MCF 10A (cell line): ENCODE data around the gene TEX10. TPM values are rescaled to one million over a fixed set of nuclear protein-coding genes. Genes with fewer than 3 reads are reported as not detected.
A peak's percentile ranks its signal among the peaks of the same experiment; 100 is the strongest.

Experiments used
- BruUV-seq: library from RNA; stranded (reverse); fragments of 400-500 nt; replicated peaks from 2 replicates; lab custom pipeline; 2021; lab: Mats Ljungman, UMichigan
- CTCF ChIA-PET: fragments of 300-600 bp; sonication (Branson Sonifier 250); formaldehyde crosslinking; extraction: SDS; loops from one replicate; lab custom pipeline; 2021; ENCODE audit warnings: antibody characterized with exemption, inconsistent platforms; lab: Yijun Ruan, JAX
- POLR2A ChIA-PET: fragments of 300-600, 350-650 bp; sonication (Branson Sonifier 250); formaldehyde crosslinking; extraction: SDS; loops from one replicate; lab custom pipeline; 2020; ENCODE audit warnings: antibody characterized with exemption, inconsistent platforms; lab: Yijun Ruan, JAX
- DNase-seq: peaks from one replicate; pipeline ENCODE4 v3.0.0-alpha.2; 2018; ENCODE audit not compliant: unreplicated experiment
- H3K27ac Mint-ChIP-seq: one replicate; pipeline ENCODE4 v1.8.0; 2022; ENCODE audit warnings: mild to moderate bottlenecking, low read depth, mixed read lengths; ENCODE audit not compliant: unreplicated experiment
- H3K27me3 Mint-ChIP-seq: one replicate; pipeline ENCODE4 v1.8.0; 2022; ENCODE audit warnings: mixed read lengths; ENCODE audit not compliant: insufficient read depth, unreplicated experiment
- H3K36me3 Mint-ChIP-seq: one replicate; pipeline ENCODE4 v1.8.0; 2022; ENCODE audit warnings: mild to moderate bottlenecking, moderate library complexity, mixed read lengths; ENCODE audit not compliant: insufficient read depth, unreplicated experiment
- H3K4me1 Mint-ChIP-seq: one replicate; pipeline ENCODE4 v1.8.0; 2022; ENCODE audit warnings: mixed read lengths; ENCODE audit not compliant: insufficient read depth, unreplicated experiment
- H3K4me3 Mint-ChIP-seq: one replicate; pipeline ENCODE4 v1.8.0; 2022; ENCODE audit warnings: mild to moderate bottlenecking, moderate library complexity, mixed read lengths; ENCODE audit not compliant: unreplicated experiment
- H3K9me3 Mint-ChIP-seq: one replicate; pipeline ENCODE4 v1.8.0; 2022; ENCODE audit warnings: mixed read lengths; ENCODE audit not compliant: unreplicated experiment
- CTCF ChIP-seq: fragments of 200-600 bp; IDR thresholded peaks from one replicate; pipeline ENCODE4 v1.8.0; 2022; ENCODE audit warnings: antibody characterized with exemption, mild to moderate bottlenecking; ENCODE audit not compliant: unreplicated experiment
- intact Hi-C: fragments of 100-400 bp; cut with micrococcal nuclease; formaldehyde crosslinking; loops from 2 replicates; pipeline ENCODE4 v1.14.1; 2022
- total RNA-seq: library from RNA; stranded (reverse); gene quantifications from 2 replicates; pipeline ENCODE4 v1.2.3, GENCODE V29; 2022

The TEX10 gene
- total RNA-seq, 1 experiment from 2014 or later = 38.2 TPM

GRCh38 chr9:100298378-100298777 lies 54.4 kb downstream of the TEX10 start:
- Mint-ChIP-seq H3K4me3 (no peak overlapping the region), H3K9me3 (no peaks in the 10 kb centered on the region), H3K27me3 (no peaks in the 10 kb centered on the region), H3K4me1 (no peaks in the 10 kb centered on the region), H3K27ac (peak overlapping the region; percentile 82), H3K36me3 (peaks cover 87% of the 10 kb centered on the region)
- no TSS peak for BruUV-seq
- ChIA-PET CTCF (interaction anchor here (0.8 to 1.1 kb wide), 2 partner anchors 23 to 25 kb away, joined by 3 to 5 read pairs; no protein-coding TSS in a partner anchor), POLR2A (interaction anchor here (0.7 kb wide), 1 partner anchor 218 kb away, joined by 4 read pairs; no protein-coding TSS in a partner anchor)
- no peak for TF ChIP-seq CTCF
- no peak for DNase-seq
- intact Hi-C loops = no loop called here

- ChIA-PET POLR2A (interaction anchor here (0.7 to 1.2 kb wide), 5 partner anchors 8 to 1078 kb away, joined by 3 to 4 read pairs (median 3); no protein-coding TSS in a partner anchor), CTCF (interaction anchor here (0.7 to 1.5 kb wide), 6 partner anchors 17 to 1112 kb away, joined by 3 to 5 read pairs (median 3); no protein-coding TSS in a partner anchor)
- intact Hi-C loops = no loop called here
- no peak for TF ChIP-seq CTCF
- Mint-ChIP-seq H3K4me1 (no peaks in the 10 kb centered on the region), H3K27me3 (no peaks in the 10 kb centered on the region), H3K4me3 (no peak overlapping the region), H3K9me3 (no peaks in the 10 kb centered on the region), H3K27ac (no peak overlapping the region), H3K36me3 (peaks cover 85% of the 10 kb centered on the region)
- DNase-seq = no peak
- no TSS peak for BruUV-seq
Observed at GRCh38 chr9:100296407-100296806, 56.3 kb downstream of the TEX10 start.

- Mint-ChIP-seq H3K27me3 (no peaks in the 10 kb centered on the region), H3K27ac (no peak overlapping the region), H3K4me3 (no peak overlapping the region), H3K4me1 (no peaks in the 10 kb centered on the region), H3K36me3 (peaks cover 85% of the 10 kb centered on the region), H3K9me3 (no peaks in the 10 kb centered on the region)
- POLR2A ChIA-PET = interaction anchor here (0.6 kb wide), 1 partner anchor 8 kb away, joined by 3 read pairs; no protein-coding TSS in a partner anchor
- CTCF ChIA-PET = interaction anchor here (0.6 to 1.0 kb wide), 2 partner anchors 10 to 59 kb away, joined by 3 read pairs; no protein-coding TSS in a partner anchor
- no peak for DNase-seq
- no TSS peak for BruUV-seq
- intact Hi-C loops = no loop called here
- TF ChIP-seq CTCF = no peak
Observed at GRCh38 chr9:100295240-100295639, 57.5 kb downstream of the TEX10 start.

GRCh38 chr9:100294806-100295205 lies 57.9 kb downstream of the TEX10 start:
- Mint-ChIP-seq H3K27ac (no peak overlapping the region), H3K27me3 (no peaks in the 10 kb centered on the region), H3K36me3 (peaks cover 85% of the 10 kb centered on the region), H3K4me3 (no peak overlapping the region), H3K9me3 (no peaks in the 10 kb centered on the region), H3K4me1 (no peaks in the 10 kb centered on the region)
- CTCF ChIA-PET = no interaction called here
- DNase-seq = no peak
- BruUV-seq = no TSS peak
- TF ChIP-seq CTCF = no peak
- POLR2A ChIA-PET = no interaction called here
- intact Hi-C loops = no loop called here
